ENCODE data around the gene C10orf90.

Gene C10orf90

DNA sequence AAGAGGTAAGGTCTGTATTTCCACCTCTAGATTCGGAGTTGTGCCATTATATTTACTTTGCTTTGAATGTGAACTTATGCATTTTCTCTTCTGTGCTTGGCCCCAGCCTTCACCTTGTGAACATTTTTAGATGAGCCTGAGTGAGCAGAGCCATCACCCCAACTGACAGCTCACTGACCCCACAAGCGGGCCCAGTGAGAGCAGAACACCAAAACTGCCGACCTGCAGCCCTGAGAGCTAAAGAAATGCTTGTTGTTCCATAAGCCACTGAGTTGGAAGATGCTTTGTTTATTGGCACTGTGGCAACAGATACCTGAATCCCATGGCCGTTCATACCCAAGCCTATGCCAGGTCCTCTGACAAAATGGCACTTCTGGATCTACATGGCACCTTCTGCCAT lies 37.8 kb downstream of the C10orf90 start:
- no peak for DNase-seq

- DNase-seq: no peak
These were observed 40.4 kb downstream of the C10orf90 start for GRCh38 chr10:126629925-126630624.

DNA sequence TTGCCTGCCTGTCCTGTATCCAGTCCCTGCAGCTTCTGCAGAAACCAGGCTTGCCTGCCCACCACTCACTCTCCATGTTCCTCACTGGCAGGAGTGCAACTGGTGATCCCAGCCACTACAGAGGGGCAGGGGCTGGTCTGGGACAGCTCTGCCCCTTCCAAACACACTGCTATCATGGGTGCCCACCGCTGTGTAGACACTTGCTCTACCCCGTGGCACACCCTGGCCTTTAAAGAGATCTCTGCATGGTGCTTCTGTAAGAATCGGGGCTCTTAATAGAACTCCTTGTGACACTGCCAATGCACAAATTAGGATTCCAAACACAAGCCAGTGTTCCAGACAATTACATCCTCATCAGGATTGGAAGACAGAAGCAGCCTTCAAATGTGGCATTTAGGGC lies 41.7 kb downstream of the C10orf90 start:
- no peak for DNase-seq

DNA sequence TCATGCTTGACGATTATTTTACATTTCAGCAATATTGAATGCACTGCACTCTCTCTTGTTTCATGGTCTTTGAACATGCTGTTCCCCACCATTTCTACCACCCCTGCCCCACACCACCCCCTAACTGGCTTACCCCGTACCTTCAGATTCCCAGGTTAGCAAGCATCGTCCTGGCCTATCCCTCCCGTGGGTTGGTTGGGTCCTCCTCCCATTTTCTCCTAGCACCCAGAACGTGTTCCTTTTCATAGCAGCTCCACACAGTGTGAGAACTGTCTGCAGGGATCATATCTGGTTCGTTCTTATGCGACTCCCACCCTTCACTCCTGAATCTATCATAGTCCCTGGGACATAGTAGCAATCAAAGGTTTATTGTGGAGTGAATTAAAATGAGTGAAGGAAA lies 48.6 kb downstream of the C10orf90 start:
- DNase-seq: no peak

DNA sequence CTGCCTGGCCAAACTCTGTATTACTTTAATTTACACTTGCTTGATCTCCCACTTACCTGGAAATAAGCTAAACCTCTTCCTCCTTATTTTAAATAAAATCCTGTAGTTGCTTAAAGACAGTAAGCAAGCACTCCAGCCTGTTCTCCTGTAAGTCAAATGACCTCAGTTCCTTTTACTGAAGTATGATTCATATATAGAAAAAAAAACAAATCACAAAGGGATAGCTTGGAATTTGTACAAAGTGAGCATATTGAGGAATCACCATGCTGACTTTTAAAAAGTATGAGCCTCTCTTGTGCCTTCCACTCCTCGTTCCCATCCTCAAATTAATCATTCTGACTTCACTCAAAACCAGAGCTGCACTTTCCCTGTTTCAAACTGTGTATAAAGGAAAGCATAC lies 52.0 kb downstream of the C10orf90 start:
- DNase-seq: no peak

- DNase-seq: no peak
These were observed 52.8 kb downstream of the C10orf90 start for GRCh38 chr10:126617733-126618132.

GRCh38 chr10:126617208-126617607 lies 53.3 kb downstream of the C10orf90 start:
- DNase-seq: no peak

GRCh38 chr10:126616737-126617136 lies 53.8 kb downstream of the C10orf90 start:
- DNase-seq: no peak

DNA sequence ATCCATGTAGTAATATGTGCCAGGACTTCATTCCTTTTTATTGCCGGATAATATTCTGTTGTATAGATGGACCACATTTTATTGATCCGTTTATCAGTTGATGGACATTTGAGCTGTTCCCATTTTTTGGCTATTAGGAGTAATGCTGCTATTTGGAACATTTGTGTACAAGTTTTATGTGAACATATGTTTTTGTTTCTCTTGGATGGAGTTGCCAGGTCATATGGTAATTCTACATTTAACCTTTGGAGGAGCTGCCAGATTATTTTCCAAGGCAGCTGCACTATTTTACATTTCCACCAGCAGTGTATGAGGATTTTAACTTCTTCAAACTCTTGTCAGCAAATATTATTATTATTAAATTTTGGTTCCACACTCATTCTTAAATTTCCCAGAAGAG lies 59.2 kb downstream of the C10orf90 start:
- DNase-seq: no peak

DNA sequence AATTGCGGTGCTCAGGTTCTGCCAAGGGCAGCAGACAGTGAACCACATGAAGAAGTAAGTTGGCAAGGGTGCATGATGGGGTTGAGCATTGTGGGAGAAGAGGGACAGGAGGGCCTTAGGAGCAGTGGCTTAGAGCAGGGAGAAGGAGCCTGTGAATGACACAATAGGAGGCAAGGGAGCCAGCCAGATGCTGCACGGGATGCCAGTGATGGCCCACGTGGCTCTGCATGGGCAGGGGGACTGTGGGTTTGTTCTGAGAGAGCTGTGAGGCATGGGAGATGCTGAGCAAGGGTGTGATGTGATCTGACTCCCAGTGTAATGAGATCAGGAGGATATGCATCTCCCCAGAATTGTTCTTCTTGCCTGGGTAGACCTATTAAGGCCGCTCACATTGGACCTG lies 60.9 kb downstream of the C10orf90 start:
- DNase-seq: no peak

- no peak for DNase-seq
These were observed 70.4 kb downstream of the C10orf90 start for GRCh38 chr10:126599949-126600682.

- no peak for DNase-seq
These were observed 72.5 kb downstream of the C10orf90 start for GRCh38 chr10:126598009-126598408.

DNA sequence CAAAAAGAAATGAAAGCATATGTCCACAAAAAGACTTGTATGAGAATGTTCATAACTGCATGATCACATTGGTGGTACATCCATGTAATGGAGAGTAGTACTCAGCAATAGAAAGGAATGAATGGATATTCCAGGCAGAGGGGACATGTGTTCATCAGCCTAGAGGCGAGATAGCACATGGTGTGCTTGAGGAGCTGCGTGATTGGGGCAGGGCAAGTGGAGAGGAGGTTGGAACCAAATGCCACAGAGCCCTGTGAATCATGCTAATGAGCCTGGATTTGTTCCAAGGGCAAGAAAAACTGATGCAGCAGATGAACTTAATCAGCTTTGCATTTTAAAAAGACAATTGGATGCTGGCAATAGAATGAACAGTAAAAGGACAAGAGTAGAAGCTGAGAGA lies 73.3 kb downstream of the C10orf90 start:
- DNase-seq: no peak

GRCh38 chr10:126596472-126597016 lies 73.9 kb downstream of the C10orf90 start:
- DNase-seq: no peak

- DNase-seq: no peak
These were observed 75.3 kb downstream of the C10orf90 start for GRCh38 chr10:126595160-126595559.

GRCh38 chr10:126593968-126594701 lies 76.4 kb downstream of the C10orf90 start:
- DNase-seq: no peak

- DNase-seq: no peak
These were observed 77.6 kb downstream of the C10orf90 start for GRCh38 chr10:126592901-126593300.

DNA sequence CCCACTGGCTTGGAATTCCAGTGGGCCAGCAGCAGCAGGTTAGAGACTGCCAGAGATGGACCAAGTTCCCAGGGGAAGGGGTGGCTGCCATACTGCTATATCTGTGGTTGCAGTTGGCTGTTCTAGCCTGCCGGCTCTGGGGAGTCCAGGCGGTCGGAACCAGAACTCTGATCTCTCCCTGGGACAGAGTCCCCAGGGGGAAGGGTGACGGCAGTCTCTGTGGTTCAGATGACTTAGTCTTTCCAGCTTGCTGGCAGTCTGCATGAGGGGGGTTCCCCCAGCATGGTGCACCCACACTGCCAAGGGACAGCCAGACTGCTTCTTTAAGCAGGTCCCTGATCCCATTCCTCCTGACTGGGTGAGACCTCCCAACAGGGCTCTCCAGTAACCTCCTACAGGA lies 82.5 kb downstream of the C10orf90 start:
- no peak for DNase-seq

- no peak for DNase-seq
These were observed 83.6 kb downstream of the C10orf90 start for GRCh38 chr10:126586878-126587277.

DNA sequence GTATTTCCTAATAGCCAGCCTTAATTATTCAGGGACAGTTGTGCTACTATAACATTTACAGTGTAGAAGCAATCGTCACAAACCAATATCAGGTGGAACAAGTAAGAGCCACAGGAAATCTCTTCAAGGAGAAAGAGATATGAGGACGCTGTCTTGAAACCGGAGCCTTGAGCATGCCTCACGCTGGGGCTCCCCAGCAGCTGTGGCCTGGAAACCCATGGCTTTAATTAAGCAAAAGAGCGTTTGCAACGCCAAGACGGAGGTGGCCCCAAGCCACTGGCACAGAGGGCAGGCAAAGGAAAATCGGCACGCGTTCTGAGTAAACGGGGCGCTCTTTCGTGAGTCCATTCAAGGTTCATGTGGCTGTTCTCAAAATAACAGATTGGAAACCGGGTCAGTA lies 84.4 kb downstream of the C10orf90 start:
- DNase-seq: no peak

- no peak for DNase-seq
These were observed 85.1 kb downstream of the C10orf90 start for GRCh38 chr10:126585249-126586017.

GRCh38 chr10:126584836-126585235 lies 85.7 kb downstream of the C10orf90 start:
- DNase-seq: no peak
